Natural killer cell treated with Interleukin-12 subunit alpha and Interleukin-12 subunit beta and Interleukin-15 and Interleukin-18, amount 100 ng/mL, for 72 hours (primary cell): ENCODE data around the gene ARHGEF19. TPM values are rescaled to one million over a fixed set of nuclear protein-coding genes. Genes with fewer than 3 reads are reported as not detected.
"Not testable (repeated sequence)": the region's sequence is repeated elsewhere in the genome, so short reads cannot be mapped to it uniquely, and the experiment has no call there.

ENCODE experiments used
- ATAC-seq, 2 donors: fragments of 150-1000 bp; cut with Tn5 transposase in 1 of 2; sonication (Bioruptor Pico), chemical (Tn5 transposase) in 1 of 2; 2 replicates each; pipeline ENCODE4 v1.10.0; 2021
- DNase-seq: peaks from one replicate; pipeline ENCODE4 v3.0.0; 2022; ENCODE audit warnings: low spot score
- H3K27ac Mint-ChIP-seq, 2 donors: 1 replicate in 1 of 2; 2 replicates in 1 of 2; pipeline ENCODE4 v1.8.0; 2022; ENCODE audit warnings: mixed read lengths in 2 of 2, mild to moderate bottlenecking in 1 of 2, moderate library complexity in 1 of 2
- H3K27me3 Mint-ChIP-seq, 2 donors: 1 replicate in 1 of 2; 2 replicates in 1 of 2; pipeline ENCODE4 v1.8.0; 2022; ENCODE audit warnings: mixed read lengths in 2 of 2
- H3K36me3 Mint-ChIP-seq: one replicate; pipeline ENCODE4 v1.8.0; 2022; ENCODE audit warnings: mixed read lengths
- H3K4me1 Mint-ChIP-seq, 2 donors: 1 replicate in 1 of 2; 2 replicates in 1 of 2; pipeline ENCODE4 v1.8.0; 2022; ENCODE audit warnings: low read depth in 2 of 2, mixed read lengths in 2 of 2, mild to moderate bottlenecking in 1 of 2
- H3K4me3 Mint-ChIP-seq: one replicate; pipeline ENCODE4 v1.8.0; 2022; ENCODE audit warnings: mixed read lengths
- H3K9me3 Mint-ChIP-seq: 2 replicates; pipeline ENCODE4 v1.8.0; 2022; ENCODE audit warnings: mixed read lengths
- total RNA-seq, 2 donors: library from RNA; stranded (reverse); gene quantifications; one replicate each; pipeline ENCODE4 v1.2.3, GENCODE V29; 2022

Gene ARHGEF19
- total RNA-seq, 2 donors from 2014 or later = 13.0 to 14.0 TPM

DNA sequence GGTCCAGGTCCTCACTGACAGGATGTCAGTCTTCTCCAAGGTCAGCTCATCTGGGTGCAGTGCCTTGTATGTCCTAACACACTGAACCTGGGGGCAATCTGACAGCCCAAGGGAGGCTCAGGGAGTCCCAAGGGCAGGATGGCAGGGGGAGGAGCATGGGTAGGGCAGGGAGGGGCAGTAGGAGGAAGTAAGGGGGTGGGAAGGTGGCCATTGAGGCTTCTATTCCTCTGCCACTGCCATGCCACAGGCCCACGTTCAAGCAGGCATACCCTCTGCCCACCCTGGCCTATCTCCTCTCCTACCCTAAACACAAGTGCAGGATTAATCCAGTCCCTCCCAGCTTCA lies 13.3 kb downstream of the ARHGEF19 start:
- Mint-ChIP-seq H3K36me3 (peaks cover 5% of the 10 kb centered on the region), H3K4me3 (no peak overlapping the region), H3K27me3 (no peaks in the 10 kb centered on the region), H3K4me1 (peaks cover 12 to 13% of the 10 kb centered on the region in 2 donors), H3K27ac (peak overlapping the region in 1 of 2 donors; percentile 19), H3K9me3 (no peaks in the 10 kb centered on the region)
- DNase-seq = no peak
- ATAC-seq = no peak

DNA sequence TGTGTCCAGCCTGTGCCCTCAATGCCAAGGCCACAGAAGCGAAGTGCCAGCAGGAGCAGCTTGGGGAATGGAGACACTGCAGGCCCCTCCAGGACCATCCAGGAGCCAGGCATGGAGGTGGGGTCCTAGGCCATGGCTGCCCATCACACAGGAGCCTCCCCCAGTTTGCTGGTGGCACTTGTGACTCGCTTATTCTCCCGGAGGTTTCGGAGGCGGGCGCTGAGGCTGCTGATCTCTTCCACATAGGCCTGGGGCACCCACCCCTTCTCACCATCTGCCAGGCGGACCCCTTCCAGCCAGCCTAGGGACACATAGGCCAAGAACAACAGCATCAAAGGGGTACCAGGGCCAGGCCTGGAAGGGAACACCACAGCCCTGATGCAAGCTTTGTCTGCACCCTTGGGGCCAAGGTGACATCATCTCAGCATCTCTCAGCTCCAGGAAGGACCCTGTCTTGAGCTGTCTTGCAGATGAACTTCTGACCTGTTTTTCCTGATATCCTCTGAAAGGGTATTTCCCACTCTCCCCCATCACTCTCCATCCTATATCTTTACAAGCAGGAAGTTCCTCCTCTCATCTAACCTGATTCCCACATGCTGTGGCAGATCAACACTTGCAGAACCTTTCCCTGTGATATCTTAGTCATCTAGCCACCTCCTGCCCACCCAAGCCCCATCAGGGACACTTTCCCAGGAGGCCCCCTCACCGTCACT lies 13.9 kb downstream of the ARHGEF19 start:
- ATAC-seq (peak in 1 of 2 donors; percentile 25), DNase-seq (no peak)
- Mint-ChIP-seq H3K4me3 (no peak overlapping the region), H3K27me3 (no peaks in the 10 kb centered on the region), H3K36me3 (peaks cover 3% of the 10 kb centered on the region), H3K9me3 (no peaks in the 10 kb centered on the region), H3K4me1 (peaks cover 9 to 11% of the 10 kb centered on the region in 2 donors), H3K27ac (peak overlapping the region in 1 of 2 donors; percentile 19)

DNA sequence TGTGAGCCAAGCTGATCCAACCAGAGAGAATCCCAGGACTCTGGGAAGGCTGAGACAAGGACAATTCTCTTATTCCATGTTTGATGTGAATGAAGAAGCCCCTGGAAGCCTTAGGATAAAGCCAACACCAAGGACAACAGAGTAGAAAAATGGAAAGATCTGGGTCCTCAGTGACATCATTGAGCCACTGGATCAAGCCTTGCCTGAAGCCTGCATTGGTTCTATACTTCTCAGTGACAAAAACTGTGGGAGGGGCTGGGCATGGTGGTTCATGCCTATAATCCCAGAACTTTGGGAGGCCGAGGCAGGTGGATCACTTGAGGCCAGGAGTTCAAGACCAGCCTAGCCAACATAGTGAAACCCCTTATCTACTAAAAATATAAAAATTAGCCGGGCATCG lies 15.6 kb downstream of the ARHGEF19 start:
- Mint-ChIP-seq H3K4me1 (peaks cover 6 to 8% of the 10 kb centered on the region in 2 donors), H3K4me3 (no peak overlapping the region), H3K36me3 (no peaks in the 10 kb centered on the region), H3K27ac (no peak overlapping the region), H3K9me3 (no peaks in the 10 kb centered on the region), H3K27me3 (no peaks in the 10 kb centered on the region)
- DNase-seq (no peak), ATAC-seq (no peak)

DNA sequence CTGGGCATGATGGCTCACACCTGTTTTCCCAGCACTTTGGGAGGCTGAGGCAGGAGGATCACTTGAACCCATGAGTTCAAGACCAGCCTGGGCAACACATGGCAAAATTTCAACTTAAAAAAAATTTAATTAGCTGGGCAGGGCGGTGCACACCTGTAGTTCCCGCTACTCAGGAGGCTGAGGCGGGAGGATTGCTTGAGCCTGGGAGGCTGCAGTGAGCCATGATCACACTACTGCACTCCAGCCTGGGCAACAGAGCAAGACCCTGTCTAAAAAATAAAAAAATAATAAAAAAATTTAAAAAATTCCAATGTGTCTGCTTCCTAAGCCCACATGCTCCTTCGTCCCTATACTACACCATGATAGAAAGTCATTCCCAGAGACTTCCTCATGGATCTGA lies 16.3 kb downstream of the ARHGEF19 start:
- not testable (repeated sequence) for ATAC-seq, H3K9me3 Mint-ChIP-seq, H3K27me3 Mint-ChIP-seq, H3K36me3 Mint-ChIP-seq, H3K27ac Mint-ChIP-seq, H3K4me1 Mint-ChIP-seq, DNase-seq, H3K4me3 Mint-ChIP-seq

DNA sequence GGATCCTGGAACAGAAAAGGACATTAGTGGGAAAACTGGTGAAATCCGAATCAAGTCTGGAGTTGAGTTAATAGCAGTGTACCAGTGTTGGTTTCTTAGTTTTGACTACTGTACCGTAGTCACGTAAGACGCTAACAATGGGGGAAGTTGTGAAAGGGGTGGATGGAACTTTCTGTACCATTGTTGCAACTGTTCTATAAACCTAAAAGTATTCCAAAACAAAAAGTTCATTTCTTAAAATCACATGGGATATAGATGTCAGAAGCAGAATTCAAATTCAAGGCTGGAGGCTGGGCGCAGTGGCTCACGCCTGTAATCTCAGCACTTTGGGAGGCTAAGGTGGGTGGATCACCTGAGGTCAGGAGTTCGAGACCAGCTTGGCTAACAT lies 16.9 kb downstream of the ARHGEF19 start:
- no peaks in the 10 kb centered on the region for H3K9me3 Mint-ChIP-seq
- DNase-seq (no peak), ATAC-seq (no peak)
- peaks cover 6 to 8% of the 10 kb centered on the region in 2 donors for H3K4me1 Mint-ChIP-seq
- no peak overlapping the region for H3K4me3 Mint-ChIP-seq
- H3K27me3 Mint-ChIP-seq = peaks cover 3 to 8% of the 10 kb centered on the region in 2 donors
- no peaks in the 10 kb centered on the region for H3K36me3 Mint-ChIP-seq
- no peak overlapping the region for H3K27ac Mint-ChIP-seq

DNA sequence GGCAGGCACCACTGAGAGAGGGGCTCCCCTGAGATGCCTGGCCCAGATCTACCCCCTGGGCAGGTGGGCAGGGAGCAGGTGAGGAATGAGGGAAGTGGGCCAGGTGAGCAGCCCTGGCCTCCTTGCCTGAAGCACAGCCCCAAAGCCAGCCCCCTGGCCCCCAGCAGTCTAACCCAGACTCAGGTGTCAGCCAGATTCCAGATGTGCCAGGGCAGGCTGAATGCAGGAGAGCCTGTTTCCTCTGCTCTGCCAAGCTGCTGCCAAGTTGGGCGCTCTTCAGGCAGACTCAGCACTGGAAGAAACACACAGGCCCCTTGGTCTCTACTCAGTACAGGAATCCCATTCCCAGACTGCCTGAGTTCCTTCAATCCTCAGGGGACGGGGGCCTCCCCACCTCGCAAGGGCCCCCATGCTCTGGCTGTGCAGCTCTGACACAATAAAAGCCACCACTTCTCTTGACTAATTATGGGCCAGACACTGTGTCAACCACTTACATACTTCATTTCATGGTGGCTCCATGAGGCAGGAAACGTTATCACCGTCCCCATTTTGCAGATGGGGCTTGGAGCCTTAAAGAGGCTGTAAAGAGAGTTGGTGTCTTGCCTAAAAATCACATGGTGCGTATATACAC lies 20.4 kb downstream of the ARHGEF19 start:
- Mint-ChIP-seq H3K27ac (no peak overlapping the region), H3K9me3 (no peaks in the 10 kb centered on the region), H3K4me3 (no peak overlapping the region), H3K36me3 (no peaks in the 10 kb centered on the region), H3K4me1 (no peaks in the 10 kb centered on the region), H3K27me3 (peaks cover 13 to 16% of the 10 kb centered on the region in 2 donors)
- DNase-seq (no peak), ATAC-seq (no peak)

DNA sequence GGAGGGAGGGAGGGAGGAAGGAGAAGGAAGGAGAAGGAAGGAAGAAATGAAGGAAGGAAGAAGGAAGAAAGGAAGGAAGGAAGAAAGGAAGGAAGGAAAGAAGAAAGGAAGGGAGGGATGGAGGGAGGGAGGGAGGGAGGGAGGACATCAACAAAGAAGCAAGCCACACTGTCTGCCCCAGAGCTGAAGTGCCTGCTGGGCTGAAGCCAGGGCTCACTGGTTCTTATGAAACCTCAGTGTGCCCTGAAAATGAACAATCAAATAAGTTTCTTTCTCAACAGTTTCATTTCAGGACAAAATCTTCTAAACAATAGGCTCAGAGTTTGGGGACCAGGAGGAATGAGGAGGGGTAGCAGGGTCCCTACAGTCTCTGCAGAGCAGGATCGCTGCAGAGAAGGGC lies 21.1 kb downstream of the ARHGEF19 start:
- no peaks in the 10 kb centered on the region for H3K4me1 Mint-ChIP-seq
- H3K4me3 Mint-ChIP-seq = no peak overlapping the region
- H3K9me3 Mint-ChIP-seq = no peaks in the 10 kb centered on the region
- no peaks in the 10 kb centered on the region for H3K36me3 Mint-ChIP-seq
- no peak for ATAC-seq
- peaks cover 13 to 16% of the 10 kb centered on the region in 2 donors for H3K27me3 Mint-ChIP-seq
- no peak overlapping the region for H3K27ac Mint-ChIP-seq
- DNase-seq = no peak

DNA sequence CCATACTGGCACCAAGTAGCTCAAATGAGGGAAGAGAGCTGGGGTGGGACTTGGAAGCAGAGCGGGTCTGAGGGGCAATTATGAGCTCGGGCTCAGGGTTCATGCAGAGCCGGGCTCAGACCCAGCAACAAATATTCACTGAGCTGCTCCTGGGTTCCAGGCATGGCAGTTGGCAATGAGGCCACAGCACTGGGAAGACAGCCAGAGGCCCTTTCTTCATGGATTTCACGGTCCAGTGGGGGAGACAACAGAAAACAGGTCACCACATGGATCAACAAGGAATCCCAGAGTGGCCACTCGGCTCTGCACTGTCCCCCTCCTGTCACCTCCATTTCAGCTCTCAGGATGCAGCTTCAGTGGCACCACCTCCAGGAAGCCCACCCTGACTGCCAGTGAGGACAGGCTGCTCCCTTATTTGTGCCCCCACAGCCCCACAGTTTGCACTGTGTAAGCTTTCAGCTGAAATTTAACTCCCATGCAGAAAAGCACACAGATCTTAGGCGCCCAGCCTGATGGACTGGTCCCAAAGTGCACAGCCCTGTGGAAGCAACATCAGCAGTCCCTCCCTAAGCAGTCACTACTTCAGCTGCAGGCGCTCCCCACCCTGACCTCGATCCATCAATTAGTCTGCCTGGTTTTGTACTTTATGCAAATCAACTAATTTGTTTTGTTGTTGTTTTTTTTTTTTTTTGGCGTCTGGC lies 22.4 kb downstream of the ARHGEF19 start:
- DNase-seq = no peak
- no peak overlapping the region for H3K27ac Mint-ChIP-seq
- no peak overlapping the region for H3K4me3 Mint-ChIP-seq
- H3K9me3 Mint-ChIP-seq = no peaks in the 10 kb centered on the region
- no peak for ATAC-seq
- no peaks in the 10 kb centered on the region for H3K4me1 Mint-ChIP-seq
- peaks cover 13 to 16% of the 10 kb centered on the region in 2 donors for H3K27me3 Mint-ChIP-seq
- H3K36me3 Mint-ChIP-seq = no peaks in the 10 kb centered on the region

DNA sequence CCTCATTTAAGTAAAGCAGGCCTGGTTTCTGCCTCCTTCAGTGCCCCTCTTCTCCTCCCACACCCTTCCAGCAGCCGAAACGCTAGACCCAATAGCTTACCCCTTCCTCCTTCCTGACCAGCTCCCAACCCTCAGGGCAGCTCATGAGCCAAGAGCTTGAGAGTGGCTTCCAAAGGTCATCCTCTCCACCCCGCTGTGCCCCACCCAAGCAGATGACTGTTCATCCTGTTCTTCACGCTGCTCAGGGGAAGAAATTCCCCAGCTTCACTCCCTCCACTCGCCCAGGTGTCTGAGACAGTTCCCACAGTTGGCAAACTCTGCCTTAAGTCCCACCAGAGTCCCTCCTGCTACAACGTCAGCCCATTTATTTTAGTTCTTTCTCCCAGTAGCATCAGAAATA lies 23.4 kb downstream of the ARHGEF19 start:
- Mint-ChIP-seq H3K27me3 (peaks cover 15 to 16% of the 10 kb centered on the region in 2 donors), H3K27ac (no peak overlapping the region), H3K4me1 (no peaks in the 10 kb centered on the region), H3K9me3 (no peaks in the 10 kb centered on the region), H3K36me3 (no peaks in the 10 kb centered on the region), H3K4me3 (no peak overlapping the region)
- DNase-seq (no peak), ATAC-seq (no peak)

DNA sequence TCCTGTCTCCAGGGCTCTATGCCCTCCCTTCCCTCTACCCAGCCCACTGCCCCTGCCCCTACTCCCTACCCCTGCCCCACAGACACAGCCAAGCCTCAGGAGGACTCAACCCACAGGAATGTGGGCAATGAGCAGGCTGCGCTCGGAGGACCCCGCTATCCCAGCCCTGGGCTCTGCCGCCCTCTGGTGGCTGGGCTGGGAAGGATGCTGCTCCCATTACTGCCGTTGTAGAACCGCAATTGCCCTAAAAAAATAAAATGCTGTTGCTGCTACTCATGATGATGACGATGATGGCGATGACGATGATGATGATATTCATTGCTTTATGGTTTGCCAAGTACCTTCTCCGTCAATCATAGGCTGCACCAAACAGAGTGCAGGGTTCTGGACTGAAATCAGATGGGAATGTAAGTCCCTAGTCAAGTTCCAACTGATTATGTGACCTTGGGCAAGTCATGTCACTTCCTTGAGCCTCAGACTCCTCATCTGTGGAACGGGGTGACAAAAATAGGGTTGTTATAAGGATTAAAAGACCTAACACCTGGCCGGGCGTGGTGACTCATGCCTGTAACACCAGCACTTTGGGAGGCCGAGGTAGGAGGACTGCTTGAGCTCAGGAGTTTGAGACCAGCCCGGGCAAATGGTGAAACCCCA lies 24.6 kb downstream of the ARHGEF19 start:
- Mint-ChIP-seq H3K27me3 (peaks cover 15 to 16% of the 10 kb centered on the region in 2 donors), H3K4me3 (no peak overlapping the region), H3K9me3 (no peaks in the 10 kb centered on the region), H3K27ac (no peak overlapping the region), H3K36me3 (no peaks in the 10 kb centered on the region), H3K4me1 (no peaks in the 10 kb centered on the region)
- ATAC-seq (peak; percentile 74 to 80), DNase-seq (peak; percentile 78)

DNA sequence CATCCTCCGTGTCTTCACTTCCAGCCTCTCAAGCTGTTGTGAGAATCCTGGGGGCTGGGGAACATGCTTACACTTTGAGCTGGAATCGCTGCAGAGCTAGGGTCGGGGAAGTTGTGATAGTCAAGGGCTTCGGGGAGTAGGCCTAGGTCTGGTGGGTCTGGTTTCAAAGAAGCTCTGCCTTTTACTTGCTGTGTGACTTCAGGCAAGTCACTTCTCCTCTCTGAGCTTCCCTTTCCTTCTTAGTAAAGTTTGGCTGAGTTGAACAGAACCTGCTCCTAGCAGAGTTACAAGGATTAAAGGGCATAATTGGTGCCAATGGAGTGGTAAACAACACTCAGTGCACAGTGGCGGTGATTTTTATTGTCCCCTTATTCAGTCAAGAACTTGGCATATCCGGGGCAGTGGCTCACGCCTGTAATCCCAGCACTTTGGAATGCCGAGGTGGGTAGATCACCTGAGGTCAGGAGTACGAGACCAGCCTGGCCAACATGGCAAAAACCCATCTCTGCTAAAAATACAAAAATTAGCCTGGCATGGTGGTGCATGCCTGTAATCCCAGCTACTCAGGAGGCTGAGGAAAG lies 25.7 kb downstream of the ARHGEF19 start:
- H3K4me3 Mint-ChIP-seq = no peak overlapping the region
- no peaks in the 10 kb centered on the region for H3K4me1 Mint-ChIP-seq
- ATAC-seq (no peak), DNase-seq (no peak)
- no peaks in the 10 kb centered on the region for H3K36me3 Mint-ChIP-seq
- no peaks in the 10 kb centered on the region for H3K9me3 Mint-ChIP-seq
- no peak overlapping the region for H3K27ac Mint-ChIP-seq
- peaks cover 15 to 16% of the 10 kb centered on the region in 2 donors for H3K27me3 Mint-ChIP-seq

DNA sequence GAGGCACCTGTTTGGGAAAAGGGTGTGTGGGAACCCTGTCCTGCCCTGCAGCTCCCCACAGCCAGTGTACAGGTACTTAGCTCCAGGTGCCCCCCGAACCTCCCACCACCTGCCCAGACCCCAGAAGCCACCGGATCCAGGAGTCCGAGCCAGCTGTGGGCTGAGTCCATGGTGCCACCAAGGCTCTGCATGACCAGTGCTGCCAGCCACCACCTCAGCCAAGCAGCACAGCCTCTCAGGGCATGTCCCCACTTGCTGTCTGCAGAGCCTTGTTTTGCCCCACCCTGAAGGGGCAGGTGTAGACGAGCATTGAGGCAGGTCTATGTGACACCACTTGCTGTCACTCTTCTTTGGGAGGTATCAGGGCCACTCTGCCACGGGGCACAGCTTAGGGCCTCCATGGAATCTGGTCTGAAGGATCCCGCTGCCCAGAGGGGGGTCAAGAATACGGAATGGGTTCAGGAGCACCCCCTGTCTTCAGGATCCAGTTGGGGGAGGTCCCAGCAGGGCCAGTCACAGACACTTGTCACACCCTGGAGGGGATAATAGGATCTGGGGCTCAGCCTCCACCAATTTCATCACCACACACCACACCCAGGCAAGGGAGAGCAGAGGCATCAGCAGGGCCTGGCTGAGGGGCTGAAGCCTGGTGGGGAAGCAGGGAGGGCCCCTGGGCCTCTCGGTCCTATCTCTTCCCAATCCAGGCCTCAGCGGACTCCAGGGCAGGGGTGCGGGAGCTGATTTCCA lies 27.7 kb downstream of the ARHGEF19 start:
- Mint-ChIP-seq H3K27ac (no peak overlapping the region), H3K4me1 (no peaks in the 10 kb centered on the region)

More for the DNA sequence above, 27.7 kb downstream of the ARHGEF19 start:
- peaks cover 8% of the 10 kb centered on the region in 2 donors for H3K27me3 Mint-ChIP-seq
- ATAC-seq (no peak), DNase-seq (no peak)
- H3K4me3 Mint-ChIP-seq = no peak overlapping the region
- H3K36me3 Mint-ChIP-seq = no peaks in the 10 kb centered on the region
- no peaks in the 10 kb centered on the region for H3K9me3 Mint-ChIP-seq
